ENCODE measurements around the gene GUCD1. TPM values are rescaled to one million over a fixed set of nuclear protein-coding genes. Genes with fewer than 3 reads are reported as not detected.

Gene GUCD1
- total and polyA plus RNA-seq, 2 of the 13 experiments (the other 11 are each of a cell fraction or from before 2014, with no cell fraction given), result 128 to 245 TPM

GRCh38 chr22:24550028-24550901, 4.7 kb downstream of the GUCD1 start (continued):
- no peak for TF ChIP-seq SMARCE1 (IDR thresholded peaks at IDR 0.05; ENCODE audit: borderline replicate concordance)
- TF ChIP-seq ZBTB2 (CRISPR knock-in tag; IDR thresholded peaks at IDR 0.05; ENCODE audit: low read depth), result no peak
- TF ChIP-seq NR2C2 (CRISPR knock-in tag; IDR thresholded peaks at IDR 0.05; ENCODE audit: borderline replicate concordance), result peak; percentile 71
- 0 out of 2 replicates have a peak, but pooled peaks have one; percentile 3 for TF ChIP-seq SMC3 (IDR thresholded peaks at IDR 0.05; ENCODE audit: low read length)
- TF ChIP-seq KDM5B (CRISPR knock-in tag; IDR thresholded peaks at IDR 0.05; ENCODE audit: borderline replicate concordance), result peak; percentile 93
- TF ChIP-seq ZNF639 (CRISPR knock-in tag; conservative IDR thresholded peaks at IDR 0.05), result peak; percentile 81
- peak; percentile 99 for TF ChIP-seq PAXIP1 (CRISPR knock-in tag; conservative IDR thresholded peaks at IDR 0.05)
- TF ChIP-seq ZNF484 (CRISPR knock-in tag; IDR thresholded peaks at IDR 0.05; ENCODE audit: borderline replicate concordance, low read depth), result no peak
- TF ChIP-seq FOXP4 (CRISPR knock-in tag; IDR thresholded peaks at IDR 0.05), result peak; percentile 95
- TF ChIP-seq NFIB (CRISPR knock-in tag; IDR thresholded peaks at IDR 0.05; ENCODE audit: borderline replicate concordance), result no peak
- TF ChIP-seq ZMYM4 (CRISPR knock-in tag; IDR thresholded peaks at IDR 0.05), result peak; percentile 71; the same call in 1 of the 2 replicates
- 0 out of 2 replicates have a peak, but pooled peaks have one; percentile 10 for TF ChIP-seq ZNF362 (CRISPR knock-in tag; IDR thresholded peaks at IDR 0.05; ENCODE audit: borderline replicate concordance)
- TF ChIP-seq MXI1 (IDR thresholded peaks at IDR 0.05; ENCODE audit: borderline replicate concordance, low read depth, low read length), result peak; percentile 84; the same call in 2 of the 3 replicates
- TF ChIP-seq RNF2 (conservative IDR thresholded peaks at IDR 0.05; ENCODE audit: low read depth), result 0 out of 2 replicates have a peak, but pooled peaks have one; percentile 53
- peak; percentile 74; the same call in 1 of the 2 replicates for TF ChIP-seq ZNF878 (CRISPR knock-in tag; IDR thresholded peaks at IDR 0.05)
- TF ChIP-seq MED13 (CRISPR knock-in tag; IDR thresholded peaks at IDR 0.05), result peak; percentile 50; the same call in 1 of the 2 replicates
- no peak for TF ChIP-seq ZNF761 (CRISPR knock-in tag; conservative IDR thresholded peaks at IDR 0.05)
- peak; percentile 81 for TF ChIP-seq ZNF552 (CRISPR knock-in tag; IDR thresholded peaks at IDR 0.05; ENCODE audit: borderline replicate concordance)
